GM21576 (cell line): ENCODE measurements around the gene KRTAP25-1.

Source experiments
- ATAC-seq: cut with Tn5 transposase; IDR thresholded peaks from one replicate; pipeline ENCODE4 v1.9.1; 2021; ENCODE audit warnings: mild to moderate bottlenecking, moderate library complexity; ENCODE audit not compliant: unreplicated experiment

Gene KRTAP25-1

GRCh38 chr21:30251781-30252180 is 37.5 kb downstream of the KRTAP25-1 start:
- ATAC-seq = no peak

GRCh38 chr21:30249936-30250335 is 39.4 kb downstream of the KRTAP25-1 start:
- no peak for ATAC-seq

GRCh38 chr21:30248844-30249243 is 40.5 kb downstream of the KRTAP25-1 start:
- ATAC-seq = no peak

- ATAC-seq = no peak
Measured at GRCh38 chr21:30245061-30245460, 44.3 kb downstream of the KRTAP25-1 start.

- ATAC-seq = no peak
Measured at GRCh38 chr21:30243691-30244090, 45.6 kb downstream of the KRTAP25-1 start.

GRCh38 chr21:30240661-30241060 is 48.7 kb downstream of the KRTAP25-1 start:
- no peak for ATAC-seq
